CD4-positive, alpha-beta T cell treated with Interferon gamma for 1 hour (primary cell): ENCODE results near the gene PARL.
A peak's percentile ranks its signal among the peaks of the same experiment; 100 is the strongest.

Experiments used
- DNase-seq: peaks from one replicate; pipeline ENCODE4 v3.0.0-alpha.2; 2020

The PARL gene

GRCh38 chr3:183884427-183885296, at the start of gene PARL:
Gene PARL (minus strand): TSS chr3:183884880. CDS start chr3:183884846, 34 bp downstream.
- peak; percentile 93 for DNase-seq

DNA sequence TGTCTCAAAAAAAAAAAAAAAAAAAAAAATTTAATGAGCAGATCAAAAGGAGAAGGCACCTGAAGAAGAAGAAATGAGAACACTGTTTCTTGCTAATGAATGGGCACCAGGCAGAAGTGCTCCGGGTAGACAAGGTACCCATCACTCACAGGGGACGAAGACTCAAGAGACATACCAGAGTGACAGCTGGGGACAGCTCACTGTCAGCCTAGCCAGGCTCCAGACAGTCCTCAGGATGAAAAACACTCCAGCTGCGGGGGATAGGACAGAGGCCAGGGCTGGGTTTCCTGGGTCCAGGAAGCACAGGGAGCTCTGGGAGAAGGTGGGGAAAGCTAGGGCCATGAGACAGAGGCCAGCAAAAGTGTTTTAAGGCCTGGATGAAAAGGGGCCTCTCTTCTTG, 48.5 kb upstream of the PARL start:
- DNase-seq = no peak

DNA sequence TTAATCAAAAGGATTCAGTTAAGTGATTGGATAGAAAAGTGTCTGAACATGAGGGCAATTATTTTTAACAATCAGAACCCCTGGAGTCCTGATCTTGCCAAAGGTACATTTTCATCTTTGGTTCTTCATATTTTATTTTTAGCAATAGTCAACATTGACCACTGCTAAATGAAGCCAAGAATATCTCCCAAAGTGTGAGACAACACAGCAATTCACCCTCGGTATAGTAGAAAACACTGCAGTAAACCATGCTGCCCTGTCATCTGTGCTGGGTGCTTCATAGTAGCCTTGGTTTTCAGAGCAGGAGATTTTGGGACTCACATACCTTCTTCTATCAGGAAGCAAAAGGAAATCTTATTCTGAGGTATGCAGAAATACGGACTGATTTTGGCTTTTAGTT, 47.2 kb upstream of the PARL start:
- DNase-seq = no peak

GRCh38 chr3:183930086-183930485, 45.4 kb upstream of the PARL start:
- no peak for DNase-seq

- no peak for DNase-seq
These were observed 42.4 kb upstream of the PARL start for GRCh38 chr3:183927059-183927458.

DNA sequence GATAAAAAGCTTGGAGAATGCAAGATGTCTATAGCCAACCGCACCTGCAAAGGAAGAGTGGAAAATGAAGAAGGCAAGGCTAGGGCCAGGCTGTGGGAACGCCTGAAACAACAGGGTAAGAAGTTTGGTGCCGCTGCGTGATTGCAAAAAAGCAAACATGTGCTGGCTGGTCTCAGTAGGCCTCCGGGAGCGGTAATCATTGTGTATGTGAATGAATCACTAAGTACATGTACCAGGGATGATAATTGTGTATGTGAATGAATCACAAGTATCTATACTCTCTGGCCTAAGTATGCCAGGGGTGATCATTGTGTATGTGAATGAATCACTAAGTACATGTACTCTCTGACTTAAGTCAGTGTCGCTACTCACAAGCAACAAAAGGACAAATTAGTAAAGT, 40.3 kb upstream of the PARL start:
- DNase-seq = no peak

DNA sequence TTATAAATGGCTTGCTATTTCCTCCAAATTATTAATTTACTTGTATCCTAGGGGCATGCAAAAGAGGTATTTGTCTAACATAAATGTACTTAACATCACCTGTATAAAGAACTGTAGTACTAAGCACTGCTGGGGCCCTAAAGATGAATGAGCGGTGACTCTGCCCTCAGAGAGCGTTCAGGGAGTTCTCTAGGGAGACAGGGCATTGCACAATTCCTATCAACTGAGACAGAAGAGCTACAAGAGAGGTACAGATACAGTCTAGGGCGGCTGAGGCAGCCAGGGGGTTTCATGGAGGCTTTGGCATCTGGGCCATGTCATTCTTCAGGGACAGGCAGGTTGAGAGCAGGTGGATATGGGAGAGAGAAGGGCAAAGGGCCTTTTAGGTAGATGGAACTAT, 39.9 kb upstream of the PARL start:
- DNase-seq = no peak

DNA sequence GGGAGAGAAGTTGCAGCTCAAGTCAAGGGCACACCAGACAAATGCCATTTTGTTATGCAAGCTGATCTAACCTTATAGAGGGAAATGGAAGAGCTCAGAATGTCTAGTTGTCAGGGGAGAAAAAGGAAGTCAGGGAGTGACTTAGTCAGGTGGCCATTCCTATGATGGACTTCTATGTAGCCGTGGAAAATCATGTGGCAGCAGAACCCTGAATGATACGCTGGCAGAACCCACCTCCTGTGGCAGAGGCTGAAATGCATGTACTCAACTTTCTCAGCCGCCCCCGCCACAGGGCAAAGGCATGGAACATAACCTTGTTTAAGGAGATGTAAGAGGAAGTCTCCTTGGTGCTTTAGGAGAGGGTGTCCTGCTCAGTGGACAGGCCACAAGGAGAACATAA, 37.7 kb upstream of the PARL start:
- no peak for DNase-seq

DNA sequence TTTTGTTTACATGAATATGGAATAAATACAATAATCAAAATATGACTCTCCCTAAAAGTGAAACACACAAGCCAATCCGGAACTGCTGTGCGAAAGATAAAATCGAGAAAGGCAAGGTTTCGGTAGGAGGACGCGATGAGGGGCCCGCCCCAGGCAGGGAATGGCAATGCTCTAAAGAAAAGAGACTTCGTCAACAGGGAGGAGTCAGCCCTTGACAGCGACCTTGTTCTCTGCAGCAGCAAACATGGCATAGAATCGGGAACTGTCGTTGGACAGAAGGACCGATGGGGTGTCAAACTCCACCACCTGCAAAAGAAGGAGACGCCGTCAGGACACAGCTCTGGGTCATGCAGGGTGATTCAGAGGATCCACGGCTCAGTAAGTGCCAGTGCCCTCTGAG, 36.4 kb upstream of the PARL start:
- DNase-seq = no peak

DNA sequence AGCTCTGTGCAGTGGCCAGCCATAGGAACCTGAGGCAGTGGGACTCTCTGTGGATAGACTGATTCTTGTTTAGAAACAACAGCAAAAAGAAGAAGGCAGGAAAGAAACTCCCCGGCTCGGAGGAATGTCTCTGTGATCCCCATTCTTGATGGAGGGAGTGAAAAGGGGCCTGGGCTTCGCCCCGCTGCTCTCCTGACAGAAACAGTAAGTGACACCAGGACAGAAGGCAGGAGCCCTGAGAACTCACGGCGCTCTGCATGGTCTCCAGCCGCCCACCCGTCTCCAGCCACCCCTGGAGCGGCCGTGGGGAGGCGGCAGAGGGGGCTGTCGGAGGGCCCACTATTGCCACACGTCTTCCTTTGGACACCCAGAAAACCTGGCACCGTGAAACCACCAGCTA, 35.7 kb upstream of the PARL start:
- DNase-seq = no peak

GRCh38 chr3:183918178-183918577, 33.5 kb upstream of the PARL start:
- DNase-seq = no peak

DNA sequence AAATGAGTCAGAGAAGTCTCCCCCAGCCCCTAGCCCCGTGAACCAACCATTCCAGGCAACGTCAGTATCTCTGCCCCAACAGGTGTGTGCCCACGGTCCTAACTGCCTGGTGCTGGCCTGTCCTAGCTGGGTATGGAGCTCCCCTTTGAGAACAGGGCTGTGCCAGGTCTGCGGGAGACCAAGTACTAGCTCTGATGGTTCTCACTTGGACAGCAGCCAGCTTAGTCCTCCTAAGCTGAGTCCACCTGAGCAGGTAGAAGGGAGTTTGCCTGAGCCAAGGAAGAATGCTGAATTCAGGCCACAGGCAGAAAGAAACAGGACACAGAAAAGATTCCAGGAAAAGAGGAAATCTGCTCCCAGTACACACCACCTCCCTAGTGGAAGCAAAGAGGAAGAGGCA, 33.1 kb upstream of the PARL start:
- DNase-seq = no peak

- DNase-seq = no peak
These were observed 30.2 kb upstream of the PARL start for GRCh38 chr3:183914856-183915255.

DNA sequence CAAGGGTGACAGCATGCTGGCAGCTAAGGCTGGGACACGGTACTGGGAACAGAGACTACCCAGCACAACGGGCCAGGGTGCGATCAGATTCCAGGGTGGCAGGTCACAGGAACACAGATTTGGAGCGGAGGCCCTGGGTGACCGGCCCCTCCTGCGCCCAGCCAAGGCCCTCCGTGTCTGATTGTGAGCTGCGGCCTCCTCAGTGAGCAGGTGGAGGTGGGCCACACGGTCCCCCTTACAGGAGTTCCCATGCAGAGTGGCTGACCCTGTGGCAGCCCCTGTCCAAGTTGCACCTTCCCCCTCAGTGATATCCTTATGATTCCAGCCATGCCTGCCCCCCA, 28.9 kb upstream of the PARL start:
- no peak for DNase-seq

DNA sequence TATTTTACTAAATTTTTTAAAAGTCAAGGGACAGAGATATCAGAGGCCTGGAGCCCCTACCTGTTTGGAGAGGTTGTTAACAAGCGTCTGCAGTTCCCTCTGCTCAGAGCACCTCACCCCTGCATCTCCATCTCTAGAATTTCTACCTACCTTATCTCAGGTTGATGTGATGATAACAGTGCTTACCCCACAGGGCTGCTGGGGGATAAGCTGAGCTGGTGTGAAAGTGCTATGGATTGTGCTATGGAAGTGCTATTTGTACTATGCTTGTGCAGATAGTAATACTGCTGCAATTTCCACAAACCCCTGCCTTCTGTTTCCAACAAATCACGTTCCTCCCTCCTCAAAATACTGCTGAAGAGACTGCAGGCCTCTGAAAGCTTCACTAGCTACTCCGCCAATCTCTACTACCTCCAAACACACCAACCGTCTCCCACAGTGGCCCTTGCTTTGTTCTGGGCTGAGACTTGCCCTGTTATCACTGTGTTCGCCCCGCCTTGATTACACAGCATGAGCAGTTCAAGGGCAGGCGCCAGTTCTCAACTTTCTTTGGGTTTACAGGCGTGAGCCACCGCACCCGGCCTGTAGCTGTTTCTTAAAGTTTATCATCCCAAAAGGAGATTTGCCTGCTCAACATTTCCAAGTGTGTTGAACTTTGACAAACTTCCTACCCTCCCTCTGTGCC, 28.4 kb upstream of the PARL start:
- no peak for DNase-seq

DNA sequence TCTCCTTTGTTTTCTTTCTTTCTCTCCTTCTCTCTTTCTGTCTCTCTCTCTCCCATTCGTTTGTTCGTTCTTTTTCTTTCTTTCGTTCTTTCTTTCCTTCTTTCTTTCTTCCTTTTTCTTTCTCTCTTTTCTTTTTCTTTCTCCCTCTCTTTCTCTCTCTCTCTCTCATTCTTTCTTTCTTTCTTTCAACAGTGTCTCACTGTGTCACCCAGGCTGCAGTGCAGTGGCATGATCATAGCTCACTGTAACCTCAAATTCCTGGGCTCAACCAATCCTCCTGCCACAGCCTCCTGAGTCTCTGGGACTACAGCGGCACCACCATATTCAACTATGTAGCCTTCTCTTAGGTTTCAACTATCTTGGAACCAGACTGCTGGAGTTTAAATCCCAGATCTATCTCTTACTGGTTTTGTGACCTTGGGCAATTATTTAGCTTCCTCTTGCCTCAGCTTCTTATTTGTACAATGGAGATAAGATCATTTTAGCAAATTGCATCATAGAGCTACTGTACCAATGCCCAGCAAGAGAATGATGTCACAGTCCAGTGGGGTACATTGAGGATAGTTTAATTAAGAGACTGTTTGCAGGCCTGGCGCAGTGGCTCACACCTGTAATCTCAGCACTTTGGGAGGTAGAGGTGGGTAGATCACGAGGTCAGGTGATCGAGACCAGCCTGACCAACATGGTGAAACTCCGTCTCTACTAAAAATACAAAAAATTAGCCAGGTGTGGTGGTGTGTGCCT, 27.3 kb upstream of the PARL start:
- DNase-seq = no peak

DNA sequence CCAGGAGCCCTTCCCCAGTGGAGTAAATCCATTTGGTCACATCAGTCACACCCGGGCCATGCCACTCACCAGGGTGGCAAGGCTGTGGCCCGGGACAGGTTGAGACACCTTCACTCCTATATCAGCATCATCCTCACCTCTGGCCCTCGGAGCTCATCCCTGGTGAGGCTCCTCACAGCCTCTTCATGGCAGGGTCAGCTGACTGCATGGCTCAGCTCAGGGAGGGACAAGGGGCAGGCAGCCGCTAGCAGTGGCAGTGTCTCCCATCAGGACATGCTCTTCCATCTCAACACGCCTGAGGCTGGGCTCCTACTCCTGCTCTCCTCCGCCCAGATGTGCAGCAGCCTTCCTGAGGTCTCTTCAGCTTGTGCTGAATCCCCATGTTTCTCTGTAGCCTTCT, 26.4 kb upstream of the PARL start:
- no peak for DNase-seq

DNA sequence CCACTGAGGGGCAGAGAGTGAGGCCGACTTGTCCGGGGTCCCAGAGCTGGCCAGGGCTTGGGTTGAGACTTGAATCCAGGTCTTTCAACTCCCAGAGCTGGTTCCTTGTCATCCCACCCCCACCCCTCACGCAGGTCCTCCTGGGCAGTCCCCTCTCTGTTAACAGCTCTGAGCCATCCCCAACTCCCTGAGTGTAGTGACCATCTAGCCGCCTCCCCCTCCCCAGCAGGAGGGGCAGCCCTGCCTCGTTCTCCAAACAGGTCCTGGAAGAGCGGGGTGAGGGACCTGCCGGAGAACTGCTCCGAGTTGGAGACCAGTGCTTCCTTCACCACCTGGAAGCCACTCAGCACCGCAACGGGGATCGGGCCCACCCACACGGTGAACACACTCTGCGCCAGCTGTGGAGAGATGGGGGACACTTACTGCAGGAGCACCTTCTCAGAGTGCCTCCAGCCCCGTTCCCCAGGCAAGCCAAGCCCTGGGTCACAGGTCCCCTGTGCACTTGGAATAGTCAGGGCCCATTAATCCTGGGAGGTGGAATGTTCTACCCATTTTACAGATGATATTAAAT, 24.4 kb upstream of the PARL start:
- DNase-seq = no peak

- DNase-seq = no peak
These were observed 23.2 kb upstream of the PARL start for GRCh38 chr3:183907911-183908331.

DNA sequence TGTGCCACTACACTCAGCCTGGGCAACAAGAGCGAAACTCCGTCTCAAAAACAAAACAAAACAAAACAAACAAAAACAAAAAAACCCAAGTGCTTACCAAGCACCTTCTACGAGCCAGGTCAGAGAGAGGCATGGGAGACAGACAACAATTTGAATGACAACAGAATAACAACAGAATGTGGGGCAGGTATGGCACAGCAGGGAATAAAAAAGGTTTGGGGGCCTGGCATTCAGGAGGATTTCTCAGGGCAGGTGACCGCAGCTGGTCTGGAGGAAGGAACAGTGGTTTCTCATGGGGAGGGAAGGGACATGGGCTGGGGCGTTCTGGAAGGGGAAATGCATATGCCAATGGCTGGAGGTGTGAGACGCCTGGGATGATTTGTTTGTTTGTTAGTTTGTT, 22.5 kb upstream of the PARL start:
- DNase-seq = no peak

DNA sequence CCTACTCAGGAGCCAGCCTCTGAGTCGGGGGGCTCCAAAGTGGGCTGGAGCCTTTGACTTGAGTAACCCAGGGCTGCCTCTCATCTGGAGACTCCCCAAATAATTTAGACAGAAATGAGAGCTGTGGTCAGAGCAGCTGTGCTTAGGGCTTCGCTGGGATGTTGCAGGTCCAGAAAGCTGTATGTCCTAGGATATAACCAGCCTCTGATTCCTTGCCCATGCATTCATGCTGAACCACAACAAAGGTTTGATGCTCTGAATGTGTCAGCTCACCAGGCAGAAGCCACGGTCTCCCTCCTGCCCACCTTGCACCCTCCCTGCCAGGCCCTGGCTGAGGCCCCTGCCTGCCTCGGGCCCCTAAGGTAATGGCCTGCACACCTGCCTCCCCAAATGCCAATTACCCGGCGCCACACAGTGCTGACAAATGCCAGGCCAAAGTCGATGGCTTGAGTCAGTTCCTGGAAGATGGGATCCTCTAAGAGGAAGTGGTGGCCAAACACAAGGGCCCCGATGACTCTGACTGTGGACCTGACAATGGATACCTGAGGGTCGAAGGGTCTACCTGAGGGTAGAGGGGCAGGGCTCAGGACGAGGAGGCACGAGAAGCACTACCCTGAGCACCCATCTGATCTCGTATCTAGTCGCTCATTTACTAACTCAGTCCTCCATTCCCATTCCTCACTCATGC, 21.7 kb upstream of the PARL start:
- no peak for DNase-seq

DNA sequence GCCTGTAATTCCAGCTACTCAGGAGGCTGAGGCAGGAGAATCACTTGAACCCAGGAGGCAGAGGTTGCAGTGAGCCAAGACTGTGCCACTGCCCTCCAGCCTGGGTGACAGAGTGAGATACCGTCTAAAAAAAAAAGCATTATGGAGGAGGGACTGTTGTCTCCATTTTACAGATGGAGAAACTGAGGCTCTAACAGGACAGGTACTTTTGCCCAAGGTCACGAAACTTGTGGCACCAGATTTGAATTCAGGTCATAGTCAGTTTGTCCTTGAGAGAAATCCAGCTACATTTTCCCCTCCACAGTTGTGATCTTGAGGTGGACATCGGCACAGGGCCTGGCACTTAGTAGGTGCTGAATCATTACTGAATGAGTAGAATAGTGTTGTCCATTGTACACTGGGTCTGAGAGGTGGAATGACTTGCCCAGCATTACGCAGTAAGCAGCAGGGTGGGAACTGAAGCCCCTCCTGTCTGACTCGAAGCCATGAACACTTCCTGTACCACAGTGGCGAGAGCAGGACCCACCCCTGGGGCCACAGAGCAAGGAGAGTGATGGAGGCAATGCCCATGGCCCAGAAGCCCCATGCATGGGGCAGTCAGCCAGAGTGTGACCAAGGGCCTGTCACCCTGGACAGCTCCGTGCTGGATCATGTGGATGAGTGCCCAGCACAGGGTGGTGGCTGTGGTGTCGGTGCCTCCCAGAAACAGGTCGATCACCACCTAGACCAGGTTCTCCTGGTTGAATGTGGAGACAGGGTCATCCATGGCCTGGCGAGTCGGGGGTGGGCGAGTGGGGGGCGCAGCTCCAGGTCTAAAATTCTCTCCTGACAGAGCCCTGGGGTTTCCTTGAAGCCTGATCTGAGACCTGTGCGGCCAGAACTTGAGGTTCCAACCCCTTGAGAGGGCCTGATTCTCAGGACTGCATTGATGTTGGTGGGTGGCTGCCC, 20.4 kb upstream of the PARL start:
- DNase-seq = no peak
